Activated CD8-positive, alpha-beta T cell treated with anti-CD3 and anti-CD28 coated beads for 36 hours (primary cell): Measurements from ENCODE around the gene KDELR3. TPM values are rescaled to one million over a fixed set of nuclear protein-coding genes. Genes with fewer than 3 reads are reported as not detected.

Experiments
- ATAC-seq: fragments of 200-7000 bp; cut with Tn5 transposase; one replicate; pipeline ENCODE4 v1.10.0; 2021; ENCODE audit warnings: mild to moderate bottlenecking, moderate library complexity
- CTCF ChIA-PET: fragments of 350-600 bp; sonication (Branson Sonifier 250); formaldehyde crosslinking; loops from one replicate; lab custom pipeline; 2021; ENCODE audit warnings: antibody characterized with exemption; lab: Charles Lee
- POLR2A ChIA-PET: fragments of 350-600 bp; sonication (Branson Sonifier 250); formaldehyde crosslinking; loops from one replicate; lab custom pipeline; 2021; ENCODE audit warnings: antibody characterized with exemption; lab: Charles Lee
- DNase-seq: peaks from one replicate; pipeline ENCODE4 v3.0.0-alpha.2; 2020
- H3K27ac Mint-ChIP-seq: one replicate; pipeline ENCODE4 v1.8.0; 2021; ENCODE audit warnings: mild to moderate bottlenecking, mixed read lengths
- H3K27me3 Mint-ChIP-seq: one replicate; pipeline ENCODE4 v1.8.0; 2021; ENCODE audit warnings: mixed read lengths
- H3K36me3 Mint-ChIP-seq: one replicate; pipeline ENCODE4 v1.8.0; 2021; ENCODE audit warnings: low read depth, mixed read lengths
- H3K4me1 Mint-ChIP-seq: one replicate; pipeline ENCODE4 v1.8.0; 2021; ENCODE audit warnings: low read depth, mixed read lengths
- H3K4me3 Mint-ChIP-seq: one replicate; pipeline ENCODE4 v1.8.0; 2021; ENCODE audit warnings: mild to moderate bottlenecking, moderate library complexity, mixed read lengths
- H3K9me3 Mint-ChIP-seq: one replicate; pipeline ENCODE4 v1.8.0; 2021; ENCODE audit warnings: mixed read lengths
- CTCF ChIP-seq: fragments of 200-600 bp; IDR thresholded peaks from one replicate; pipeline ENCODE4 v1.8.0; 2022; ENCODE audit warnings: antibody characterized with exemption, mild to moderate bottlenecking
- intact Hi-C: fragments of 100-400 bp; cut with micrococcal nuclease; formaldehyde crosslinking; loops from one replicate; pipeline ENCODE4 v1.10.0; 2022
- total RNA-seq, 2 experiments: library from RNA; stranded (reverse); gene quantifications; one replicate each; pipeline ENCODE4 v1.2.3, GENCODE V29; 2021

KDELR3 gene
- total RNA-seq, 2 experiments from 2014 or later: 1.7 to 2.1 TPM

GRCh38 chr22:38524429-38524828, 56.5 kb downstream of the KDELR3 start:
- no peak for DNase-seq
- intact Hi-C loops: no loop called here
- no peak for ATAC-seq
- Mint-ChIP-seq H3K4me1 (no peaks in the 10 kb centered on the region), H3K27ac (no peak overlapping the region), H3K4me3 (no peak overlapping the region), H3K27me3 (peaks cover 1% of the 10 kb centered on the region), H3K36me3 (no peaks in the 10 kb centered on the region), H3K9me3 (no peaks in the 10 kb centered on the region)
- CTCF ChIA-PET: interaction anchor here (1.1 to 1.2 kb wide), 2 partner anchors 14 to 30 kb away, joined by 3 read pairs; no protein-coding TSS in a partner anchor
- no peak for TF ChIP-seq CTCF
- POLR2A ChIA-PET: interaction anchor here (0.6 kb wide), 1 partner anchor 27 kb away, joined by 3 read pairs; no protein-coding TSS in a partner anchor

GRCh38 chr22:38531251-38531938, 63.5 kb downstream of the KDELR3 start:
- no peak for TF ChIP-seq CTCF
- intact Hi-C loops: no loop called here
- Mint-ChIP-seq H3K36me3 (peaks cover under 1% of the 10 kb centered on the region), H3K4me1 (peaks cover 14% of the 10 kb centered on the region), H3K9me3 (no peaks in the 10 kb centered on the region), H3K4me3 (peak overlapping the region; percentile 61), H3K27ac (peak overlapping the region; percentile 96), H3K27me3 (no peaks in the 10 kb centered on the region)
- peak; percentile 47 for ATAC-seq
- no peak for DNase-seq
- POLR2A ChIA-PET: interaction anchor here (0.6 to 1.1 kb wide), 2 partner anchors 21 to 84 kb away, joined by 3 read pairs; no protein-coding TSS in a partner anchor
- CTCF ChIA-PET: no interaction called here

Other genes with a start within 250 kb of the KDELR3 start
- 10 to 100 TPM; 15.7 to 16.8 TPM for gene TMEM184B, start 195.1 kb upstream of the KDELR3 start, total RNA-seq
- 100 to 1,000 TPM; 123 TPM for gene CSNK1E, start 150.7 kb upstream of the KDELR3 start, total RNA-seq
- gene KCNJ4, start 12.9 kb upstream of the KDELR3 start, total RNA-seq: not detected
- gene DDX17, start 38.2 kb downstream of the KDELR3 start, total RNA-seq: 100 to 1,000 TPM; 320 to 334 TPM
- gene DMC1, start 102.1 kb downstream of the KDELR3 start, total RNA-seq: 10 to 100 TPM; 14.2 to 15.1 TPM
- gene FAM227A, start 188.3 kb downstream of the KDELR3 start, total RNA-seq: 1 to 10 TPM in 1 of 2 experiments, under 1 TPM in 1; 0.74 to 1.1 TPM
- 10 to 100 TPM; 15.6 to 15.7 TPM for gene CBY1, start 188.5 kb downstream of the KDELR3 start, total RNA-seq
- 100 to 1,000 TPM; 155 to 158 TPM for gene TOMM22, start 213.9 kb downstream of the KDELR3 start, total RNA-seq
- 10 to 100 TPM; 84.7 to 88.1 TPM for gene JOSD1, start 232.8 kb downstream of the KDELR3 start, total RNA-seq
- gene GTPBP1, start 237.8 kb downstream of the KDELR3 start, total RNA-seq: 10 to 100 TPM; 93.3 to 97.6 TPM